ENCODE measurements around the gene ELMO1.

The ELMO1 gene

DNA sequence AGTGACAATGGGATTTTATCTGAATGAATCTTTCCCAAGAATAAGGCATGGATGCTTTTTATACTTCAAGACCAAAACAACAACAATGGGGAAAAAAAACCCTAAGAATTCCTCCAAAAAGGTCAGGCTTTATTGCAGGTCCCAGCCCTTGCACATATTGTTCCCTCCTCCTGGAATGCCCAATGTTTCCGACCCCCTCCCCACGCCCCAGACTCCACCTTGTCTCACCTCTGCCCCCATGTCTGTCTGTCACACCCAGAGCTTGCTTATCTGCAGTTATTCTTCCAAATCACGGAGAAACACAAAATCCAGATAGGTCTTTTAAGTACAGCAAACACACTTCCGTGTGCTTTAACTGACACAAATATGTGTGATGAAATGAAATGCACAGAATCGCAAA lies 43.5 kb downstream of the ELMO1 start:
- no peak for FAIRE-seq

DNA sequence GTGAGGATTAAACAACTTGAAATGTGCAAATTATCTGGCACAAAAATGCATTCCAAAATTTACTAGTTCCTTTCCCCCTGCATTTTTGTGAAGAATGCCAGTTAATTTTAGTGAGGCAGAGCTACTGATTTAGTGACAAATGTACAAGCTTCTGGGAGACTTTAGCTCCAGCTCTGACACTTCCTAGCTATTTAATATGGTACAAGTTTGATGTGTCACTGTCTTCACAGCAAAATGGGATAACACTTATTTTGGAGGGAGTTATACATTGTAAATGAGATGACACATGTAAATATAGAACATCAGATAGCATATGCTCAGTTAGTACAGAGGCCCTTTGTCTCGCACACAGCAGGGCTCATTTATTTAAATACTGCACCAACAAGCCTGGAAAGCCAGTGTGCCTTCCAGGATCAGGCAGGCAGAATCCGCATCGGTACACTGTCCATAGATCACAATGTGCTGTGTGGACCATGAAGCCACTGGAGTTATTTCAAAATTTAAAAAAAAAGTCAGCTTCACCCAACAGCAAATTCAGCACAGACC lies 48.7 kb downstream of the ELMO1 start:
- FAIRE-seq = no peak

DNA sequence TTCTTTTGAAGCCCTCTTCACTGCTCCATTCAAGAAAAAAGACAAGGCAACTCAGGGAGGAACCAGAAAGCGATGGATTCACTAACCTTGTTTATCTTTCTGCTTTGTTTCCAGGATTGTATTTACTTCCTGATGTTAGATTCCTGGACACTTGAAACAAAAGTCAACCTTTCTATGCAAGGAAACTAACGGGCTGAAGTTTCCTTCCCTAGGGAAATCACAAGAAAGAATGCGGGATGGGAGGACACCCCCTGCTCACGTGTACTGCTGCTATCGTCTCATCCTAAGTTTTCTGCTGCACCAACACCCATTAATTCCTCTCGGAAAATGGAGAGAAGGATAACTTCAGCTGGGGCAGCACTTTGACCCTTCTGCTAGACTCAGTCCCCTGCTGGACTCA lies 50.3 kb downstream of the ELMO1 start:
- FAIRE-seq = no peak

DNA sequence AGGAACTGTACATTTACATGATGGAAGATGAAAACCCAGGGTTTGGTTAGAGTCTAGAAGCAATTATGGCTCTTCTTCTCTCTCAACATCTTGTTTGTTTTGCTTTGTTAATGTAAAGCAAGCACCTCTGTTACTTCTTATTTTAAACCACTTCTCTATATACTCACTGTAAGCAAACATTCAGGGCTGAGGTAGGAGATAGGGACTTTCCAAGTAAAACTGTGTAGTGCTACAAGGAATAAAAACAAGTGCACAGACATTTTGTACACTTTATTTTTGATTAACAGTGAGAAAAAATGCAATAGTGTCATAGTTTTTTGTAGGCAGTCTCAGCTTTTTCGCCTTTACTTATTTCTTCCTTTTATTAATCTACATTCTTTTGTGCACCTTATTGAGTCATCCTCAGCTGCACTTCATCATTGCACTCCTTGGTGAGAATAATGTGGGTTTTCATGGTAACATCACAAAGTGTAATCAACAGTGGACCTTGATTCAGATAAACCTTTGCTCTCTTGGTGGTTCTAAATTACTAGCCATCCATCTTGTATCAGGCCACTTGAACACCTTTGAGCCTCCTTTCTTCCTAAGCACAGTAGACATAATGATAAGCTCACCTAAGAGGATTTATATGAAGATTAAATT lies 52.9 kb downstream of the ELMO1 start:
- no peak for FAIRE-seq

DNA sequence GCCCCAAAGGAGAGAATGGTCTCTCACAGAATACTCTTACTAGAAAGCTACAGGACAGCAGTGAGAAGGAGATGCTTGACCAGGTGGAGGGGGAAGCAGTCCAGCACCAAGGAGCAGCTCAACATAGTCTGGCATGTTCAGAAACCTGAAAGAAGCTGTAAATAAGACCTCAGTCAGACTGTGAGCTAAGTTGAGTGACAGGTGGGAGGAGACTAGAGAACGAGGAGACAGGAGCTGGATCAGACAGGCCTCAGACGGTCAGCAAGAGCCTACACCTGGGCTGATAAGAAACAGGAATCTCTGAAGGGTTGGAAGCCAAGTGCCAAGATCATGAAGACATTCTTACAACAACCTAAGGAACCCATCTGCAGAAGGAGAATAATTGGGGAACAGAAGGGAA lies 54.5 kb downstream of the ELMO1 start:
- FAIRE-seq = no peak

DNA sequence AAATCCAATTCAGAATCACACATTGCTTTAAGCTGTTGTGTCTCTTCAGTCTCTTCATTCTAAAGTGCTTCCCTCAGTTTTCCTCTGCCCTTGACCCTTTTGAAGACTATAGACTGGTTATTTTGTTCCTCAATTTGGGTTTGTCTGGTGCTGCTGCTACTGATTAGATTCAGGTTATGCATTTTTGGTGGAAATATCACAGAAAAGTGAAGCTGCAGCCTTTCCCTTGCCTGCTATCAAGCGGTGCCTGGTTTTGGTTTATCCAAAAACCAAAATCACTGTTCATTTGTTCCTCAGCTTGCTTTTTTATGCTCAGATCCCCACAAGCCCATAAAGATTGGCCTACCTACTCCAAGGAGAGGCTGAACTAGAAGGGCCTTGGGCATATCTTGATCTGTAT lies 55.2 kb downstream of the ELMO1 start:
- no peak for FAIRE-seq

DNA sequence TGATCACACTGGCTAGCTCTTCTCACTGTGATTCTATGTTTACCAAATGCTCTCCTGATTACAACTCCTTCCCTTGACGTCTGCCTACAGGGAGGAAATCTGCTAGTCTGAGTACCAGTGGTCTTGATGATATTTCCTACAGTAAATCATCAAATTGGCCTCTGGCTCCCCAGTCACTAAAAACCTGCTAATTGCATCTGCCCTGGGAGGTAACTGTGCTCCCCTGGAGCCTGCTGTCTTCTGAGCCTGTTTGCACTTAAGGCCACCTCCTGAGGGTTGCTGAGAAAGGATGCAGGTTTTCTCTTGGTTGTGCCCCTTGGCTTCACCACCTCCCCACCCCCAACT lies 56.0 kb downstream of the ELMO1 start:
- FAIRE-seq = no peak

DNA sequence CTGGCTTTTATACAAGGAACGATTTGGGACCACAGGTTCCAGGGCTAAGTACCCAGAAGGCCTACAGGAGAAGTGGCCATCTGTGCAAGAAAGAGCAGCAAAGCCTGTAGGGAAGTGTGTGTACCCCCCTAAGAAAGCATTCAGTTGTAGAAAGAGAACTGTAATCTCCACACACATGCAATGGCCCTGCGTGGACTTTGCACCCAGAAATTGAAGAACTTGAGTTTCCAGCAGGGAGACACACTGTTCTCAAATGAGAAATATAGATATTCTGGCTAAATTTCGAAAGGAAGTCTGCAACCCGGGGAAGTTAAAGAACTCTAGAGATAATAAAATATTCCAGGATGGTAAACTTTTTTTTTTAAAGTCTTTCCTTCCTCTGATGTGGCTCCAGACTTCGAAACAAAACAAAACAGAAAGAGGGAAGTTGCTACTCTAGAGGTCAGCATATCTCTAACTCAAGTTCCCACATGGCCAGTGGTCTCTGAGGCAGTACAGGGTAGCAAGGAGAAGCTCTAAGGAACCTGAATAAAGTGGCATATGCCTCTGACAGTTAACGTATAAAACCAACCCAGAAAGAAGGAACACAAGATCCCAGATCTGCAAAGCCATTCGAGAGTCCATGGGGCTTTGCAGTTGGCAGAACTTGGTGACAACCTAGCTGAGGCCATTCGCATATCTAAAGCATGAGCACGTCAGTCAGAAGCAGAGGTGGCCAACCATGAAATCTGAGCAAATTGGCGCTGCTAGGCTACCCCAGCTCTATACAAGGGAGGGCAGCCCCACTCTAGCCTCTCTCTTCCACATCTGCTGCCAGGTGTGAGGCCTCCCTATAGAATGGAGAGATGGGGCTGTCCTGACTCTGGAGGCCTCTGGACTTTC lies 56.6 kb downstream of the ELMO1 start:
- FAIRE-seq = no peak

DNA sequence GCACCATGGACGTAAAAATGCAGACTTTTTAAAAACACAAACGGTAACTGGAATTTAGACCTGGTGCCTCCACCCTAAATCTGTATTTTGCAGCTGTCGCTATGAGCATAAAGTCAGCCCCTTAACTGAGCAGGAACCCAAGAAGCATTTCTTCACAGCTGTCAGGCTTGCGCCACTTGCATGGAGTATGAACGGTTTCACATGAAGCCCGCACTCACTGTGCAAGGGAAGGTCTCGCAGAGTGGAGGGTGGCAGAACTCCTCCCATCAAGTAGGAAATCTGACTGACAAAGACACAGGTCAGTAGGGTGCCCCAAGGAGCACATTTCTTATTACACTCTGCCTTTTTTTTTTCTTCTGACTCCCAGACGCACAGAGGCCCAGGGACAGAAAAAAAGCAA lies 58.5 kb downstream of the ELMO1 start:
- FAIRE-seq = no peak

DNA sequence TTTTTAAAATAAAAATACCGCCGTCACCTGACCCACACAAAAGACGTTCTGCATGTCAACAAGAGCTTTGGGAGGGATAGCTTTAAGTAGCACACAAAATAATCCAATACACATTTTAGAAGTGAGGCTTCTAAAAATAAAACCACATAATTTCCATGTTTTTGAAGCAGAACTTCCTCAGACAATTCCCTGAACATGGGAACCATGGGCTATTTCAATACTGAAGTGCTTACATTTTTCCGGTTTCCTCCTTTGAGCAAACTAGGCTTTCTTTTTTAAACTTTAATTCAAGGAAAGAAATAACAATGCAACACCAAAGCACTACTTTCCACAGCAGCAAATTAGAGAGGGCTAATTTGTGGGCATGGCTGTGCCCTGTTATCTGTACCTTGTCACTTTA lies 59.9 kb downstream of the ELMO1 start:
- no peak for FAIRE-seq

DNA sequence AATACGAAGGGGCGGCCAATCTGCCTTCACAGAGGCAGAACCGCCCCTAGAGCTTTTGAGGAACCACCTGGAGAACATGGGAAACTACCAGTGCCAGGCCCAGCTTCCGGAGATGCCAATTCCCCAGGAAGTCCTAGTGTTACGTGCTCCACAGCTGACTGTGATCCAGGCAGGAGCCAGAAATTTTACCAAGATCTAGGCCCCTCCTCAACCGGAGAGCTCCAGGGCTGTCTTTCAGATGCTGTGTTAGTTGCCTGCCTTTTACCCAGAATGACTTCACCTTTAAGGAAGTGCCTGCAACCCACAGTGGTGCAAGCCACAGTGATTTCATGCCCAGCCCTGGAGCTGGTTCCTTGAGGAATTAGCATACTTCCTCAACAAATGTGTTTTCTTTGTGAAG lies 62.9 kb downstream of the ELMO1 start:
- no peak for FAIRE-seq

DNA sequence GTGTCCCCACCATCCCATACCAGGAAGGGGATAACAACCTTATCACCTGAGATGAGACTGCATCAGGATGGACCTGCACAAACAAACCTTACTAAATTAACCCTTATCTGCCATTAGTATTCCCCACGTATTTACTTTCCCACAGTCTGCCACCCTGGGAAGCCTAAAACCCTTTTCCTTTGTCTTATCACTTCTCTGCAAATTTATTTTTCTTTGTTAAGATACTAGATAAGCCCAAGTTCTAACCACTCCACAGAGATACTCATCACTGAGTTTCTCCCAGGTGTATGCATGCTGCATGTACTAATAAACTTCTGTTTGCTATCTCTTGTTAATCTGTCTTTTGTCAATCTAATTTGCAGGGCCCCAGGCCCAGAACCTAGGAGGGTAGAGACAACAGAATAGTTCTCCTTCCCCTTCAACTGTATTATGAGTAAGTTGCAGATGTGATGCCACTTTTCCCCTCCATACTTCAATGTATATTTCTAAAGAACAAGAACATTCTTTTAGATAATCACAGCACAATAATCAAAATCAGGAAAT lies 66.0 kb downstream of the ELMO1 start:
- no peak for FAIRE-seq

DNA sequence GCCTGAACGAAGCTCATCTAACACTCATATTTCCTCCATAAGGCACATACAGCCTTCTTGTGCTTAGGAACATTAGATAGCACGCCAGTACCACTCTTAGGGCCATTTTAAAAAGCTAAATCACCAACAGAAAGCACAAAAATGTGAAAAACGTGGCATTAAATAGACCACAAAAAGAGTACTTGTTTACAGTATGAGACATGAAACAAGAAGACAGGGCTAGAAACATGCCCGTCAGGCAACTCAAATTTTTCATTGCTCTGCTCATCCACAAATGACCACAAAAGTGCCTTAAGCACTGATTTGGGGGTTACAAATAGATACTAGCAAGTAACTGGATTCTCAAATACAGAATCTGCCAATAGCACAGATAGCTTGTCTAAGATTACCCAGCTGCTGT lies 67.8 kb downstream of the ELMO1 start:
- FAIRE-seq = no peak

DNA sequence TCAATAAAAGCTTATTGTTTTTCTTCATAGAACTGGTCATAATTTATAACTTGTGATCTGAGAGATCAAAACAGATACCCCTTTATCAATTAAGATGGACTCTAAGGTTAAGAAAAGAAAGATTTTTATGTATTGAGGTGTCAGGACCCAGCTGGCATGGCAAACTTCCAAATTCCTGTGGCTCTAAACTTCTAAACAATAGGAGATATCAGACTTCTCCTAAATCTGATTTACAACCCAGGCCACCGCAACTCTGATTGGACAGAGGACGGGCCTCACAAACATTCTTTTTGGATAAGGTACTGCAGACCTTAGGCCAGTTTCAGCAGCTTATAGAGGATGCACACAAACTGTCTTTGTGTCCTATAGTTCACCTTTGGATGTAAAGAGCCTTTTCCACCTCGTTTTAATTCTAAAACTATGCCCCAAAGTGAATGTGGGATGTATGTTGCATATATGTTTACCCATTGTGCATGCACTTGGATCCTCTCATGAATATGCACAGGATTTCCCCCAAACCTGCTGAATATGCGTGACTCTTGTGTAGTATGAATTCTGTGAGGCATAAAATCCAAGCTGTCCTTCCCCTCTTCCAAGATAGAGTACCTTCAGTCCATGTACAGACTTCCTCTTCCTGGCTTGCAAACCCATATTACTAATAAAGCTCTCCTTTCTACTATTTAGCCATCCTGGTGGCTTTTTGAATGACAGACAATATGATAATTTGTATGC lies 69.0 kb downstream of the ELMO1 start:
- no peak for FAIRE-seq

DNA sequence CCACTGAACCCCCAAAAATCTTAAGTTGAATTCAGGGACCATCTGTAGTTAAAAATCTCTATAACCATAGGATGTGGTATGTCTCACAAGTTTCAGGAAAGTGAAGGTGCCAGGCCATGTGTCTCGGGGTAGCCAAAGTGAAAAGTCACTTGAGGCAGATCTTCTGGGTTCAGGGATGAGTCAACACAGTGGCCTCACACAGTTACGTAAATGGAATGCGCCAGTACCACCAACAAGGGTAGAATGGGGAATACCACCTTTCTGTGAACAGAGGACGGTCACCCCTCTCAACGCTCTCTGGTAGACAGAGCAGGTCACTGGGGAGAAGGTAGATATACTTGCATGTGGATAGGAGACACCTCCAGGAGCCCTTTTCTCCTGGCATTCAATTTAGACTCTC lies 71.4 kb downstream of the ELMO1 start:
- FAIRE-seq = no peak

DNA sequence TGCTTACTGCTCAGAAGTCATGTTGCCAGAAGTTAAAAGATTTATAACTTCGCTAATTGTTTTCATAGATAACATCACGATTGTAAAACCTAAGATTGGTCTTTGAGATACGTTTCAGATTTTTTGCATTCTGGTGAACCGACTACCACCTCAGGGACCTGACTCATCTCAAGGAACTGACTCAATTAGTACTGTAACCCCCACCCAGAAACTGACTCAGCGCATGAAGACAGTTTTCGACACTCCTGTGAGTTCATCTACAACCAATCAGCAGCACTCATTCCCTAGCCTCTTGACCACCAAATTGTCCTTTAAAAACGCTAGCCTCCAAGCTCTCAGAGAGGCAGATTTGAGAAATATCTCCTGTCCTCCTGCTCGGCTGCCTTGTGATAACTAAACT lies 72.3 kb downstream of the ELMO1 start:
- no peak for FAIRE-seq

DNA sequence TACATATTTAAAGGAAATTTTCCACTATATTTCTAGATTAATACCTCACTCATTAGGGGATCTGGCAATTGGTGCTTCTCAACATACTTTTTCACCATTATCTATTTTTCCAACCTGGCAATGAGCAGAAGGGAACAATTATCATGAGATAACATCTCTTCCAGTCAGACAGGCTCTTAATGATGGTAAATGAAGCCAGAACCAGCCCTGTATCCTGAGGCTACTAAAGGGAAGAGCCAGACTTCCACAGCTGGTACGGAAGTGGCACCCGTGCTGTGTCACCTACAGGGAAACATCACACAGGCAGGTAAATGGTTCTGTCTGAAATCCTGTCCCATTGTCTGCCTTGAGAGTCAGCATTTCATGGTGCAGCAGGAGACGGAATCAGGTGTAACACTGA lies 75.9 kb downstream of the ELMO1 start:
- no peak for FAIRE-seq

DNA sequence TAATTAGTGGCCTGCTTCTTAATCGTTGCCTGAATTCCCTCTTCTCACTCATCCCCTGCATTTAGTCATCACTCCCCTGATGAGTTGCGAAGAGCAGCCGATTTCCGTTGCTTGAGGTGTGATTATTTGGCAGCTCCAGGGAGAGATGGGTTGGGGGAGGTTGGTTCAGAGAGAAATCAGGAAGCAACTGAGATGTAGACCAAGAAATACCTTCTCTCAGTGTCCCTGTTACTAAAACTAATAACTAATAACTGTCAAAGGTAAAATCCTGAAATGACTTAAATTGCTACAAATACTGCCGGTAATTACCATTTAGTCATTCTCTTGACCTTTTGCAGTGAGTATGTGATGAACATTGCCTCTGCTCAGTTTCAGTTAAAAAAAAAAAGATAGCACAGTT lies 76.9 kb downstream of the ELMO1 start:
- no peak for FAIRE-seq

DNA sequence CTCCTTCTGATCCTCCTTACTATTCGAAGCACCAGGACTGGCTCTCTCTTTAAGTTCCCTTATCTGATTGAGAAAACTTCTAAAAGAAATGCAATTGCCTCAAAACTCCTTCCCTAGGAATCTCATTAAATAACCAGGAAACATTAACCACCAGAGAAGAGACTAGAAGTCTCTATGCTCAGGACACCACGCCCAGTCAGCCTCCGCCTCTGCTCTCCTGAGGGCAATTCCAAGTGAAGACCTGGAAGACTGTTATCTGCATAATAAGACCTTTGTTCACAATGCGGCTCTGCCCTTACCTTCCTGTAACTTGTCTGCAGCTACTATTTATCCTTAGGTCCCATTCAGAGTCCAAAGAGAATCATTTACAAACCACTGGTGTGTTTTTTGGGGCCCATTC lies 78.8 kb downstream of the ELMO1 start:
- no peak for FAIRE-seq

DNA sequence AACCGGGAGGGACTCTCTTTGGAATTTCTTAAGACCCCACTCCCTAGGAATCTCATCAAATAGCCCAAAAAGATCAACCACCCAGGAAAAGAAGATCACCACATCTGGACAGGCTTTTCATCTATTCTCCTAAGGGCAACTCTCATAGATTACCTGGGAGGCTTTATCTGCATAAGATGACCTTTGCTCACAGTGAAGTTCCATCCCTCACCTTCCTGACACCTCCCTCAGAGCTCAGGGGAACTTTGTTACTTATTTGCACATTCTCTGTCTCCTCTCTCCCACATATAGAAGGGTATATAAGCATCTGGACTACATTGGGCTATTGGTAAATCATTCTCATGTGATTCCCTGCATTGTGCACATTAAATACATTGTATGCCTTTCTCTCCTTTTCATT lies 80.1 kb downstream of the ELMO1 start:
- FAIRE-seq = no peak

DNA sequence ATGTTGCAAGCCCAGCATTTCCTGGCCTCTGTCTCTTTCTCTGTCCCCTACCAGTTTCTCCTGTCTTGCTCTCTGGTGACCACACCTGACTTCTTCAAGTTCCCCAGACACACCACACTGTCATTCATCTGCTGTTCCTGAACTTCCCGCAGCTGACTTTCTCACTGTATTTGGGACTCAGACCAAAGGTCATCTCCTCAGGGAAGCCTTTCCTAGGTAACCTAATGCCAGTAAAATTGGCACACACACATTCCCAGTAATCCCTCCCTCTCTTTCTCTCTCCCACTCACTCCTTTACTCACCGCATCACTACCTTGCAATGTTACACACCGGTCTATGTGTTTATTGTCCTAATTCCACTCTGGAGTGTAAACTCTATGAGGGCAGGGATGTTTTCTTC lies 81.7 kb downstream of the ELMO1 start:
- FAIRE-seq = no peak

DNA sequence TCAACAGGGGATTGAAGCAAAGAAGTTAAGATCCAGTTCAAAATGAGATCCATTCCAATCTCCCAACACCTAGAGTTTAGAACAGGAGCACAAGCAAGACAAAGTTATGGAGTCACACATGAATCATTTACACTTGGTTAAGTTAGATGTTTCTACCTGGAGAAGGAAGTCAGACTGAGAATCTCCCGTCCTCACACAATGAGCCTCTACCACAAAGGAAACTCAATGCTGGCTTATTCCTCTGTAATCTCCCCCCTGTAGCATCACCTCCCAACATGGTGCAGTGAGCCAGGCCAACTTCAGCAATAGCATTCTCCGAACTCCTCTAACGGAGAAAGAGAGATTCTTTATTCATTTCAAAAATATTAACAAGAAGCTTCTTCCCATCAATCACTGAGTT lies 82.2 kb downstream of the ELMO1 start:
- no peak for FAIRE-seq

DNA sequence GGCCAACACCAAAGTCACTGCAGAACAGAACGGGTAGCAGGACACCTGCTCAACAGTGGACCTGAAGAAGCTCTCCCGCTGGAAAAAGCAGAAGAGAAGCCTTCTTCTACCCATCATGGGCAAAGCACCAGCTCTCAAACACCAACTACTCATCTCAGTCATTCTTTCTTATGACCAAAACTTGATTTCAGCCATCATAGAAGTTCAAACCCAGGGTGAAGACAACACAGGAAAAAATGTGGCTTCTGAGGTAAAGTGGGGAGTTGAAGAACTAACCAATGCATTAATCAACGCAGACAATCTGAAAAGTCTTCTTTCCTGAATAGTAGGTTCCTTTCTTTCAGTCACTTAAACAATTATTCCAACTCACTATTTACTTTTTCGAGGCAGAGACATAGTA lies 83.3 kb downstream of the ELMO1 start:
- no peak for FAIRE-seq

DNA sequence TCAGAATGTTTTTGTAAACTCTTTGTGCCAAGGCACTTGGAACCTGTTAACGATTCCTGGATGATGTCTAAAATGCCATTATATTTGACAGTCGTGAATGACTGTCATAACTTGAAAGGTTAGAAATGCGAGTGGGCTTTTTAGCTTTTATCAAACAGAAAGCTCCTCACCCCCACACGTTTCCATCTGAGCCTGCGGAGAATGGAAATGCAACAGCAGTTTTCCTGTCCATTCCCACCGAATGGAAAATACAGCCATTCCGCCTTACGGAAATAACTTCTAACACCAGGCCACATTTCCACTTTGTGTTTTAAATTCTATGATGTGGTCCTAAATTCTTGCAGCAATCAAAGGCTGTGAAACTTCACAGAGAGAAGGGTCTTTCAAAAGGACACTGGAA lies 83.8 kb downstream of the ELMO1 start:
- no peak for FAIRE-seq
